DOHH2 (cell line): Measurements from ENCODE around the gene TNK2.

Experiments
- H3F3A ChIP-seq: fragments of 200-600 bp; sonication (generic), shearing (Covaris generic); 2 replicates; pipeline ENCODE4 v1.6.0; 2016; ENCODE audit warnings: antibody characterized with exemption, mild to moderate bottlenecking; ENCODE audit not compliant: control insufficient read depth, insufficient read depth
- H3K27ac ChIP-seq: fragments of 200-600 bp; sonication (generic); 2 replicates; pipeline ENCODE4 v1.5.1; 2014; ENCODE audit warnings: low read depth, mild to moderate bottlenecking, low read length, moderate library complexity
- H3K27me3 ChIP-seq: fragments of 200-600 bp; sonication (generic); 2 replicates; pipeline ENCODE4 v1.6.1; 2014; ENCODE audit warnings: mild to moderate bottlenecking, low read length, mixed read lengths; ENCODE audit not compliant: control insufficient read depth
- H3K36me3 ChIP-seq: fragments of 200-600 bp; sonication (generic); 2 replicates; pipeline ENCODE4 v1.6.1; 2014; ENCODE audit warnings: mild to moderate bottlenecking, low read length, moderate library complexity, mixed read lengths; ENCODE audit not compliant: control insufficient read depth
- H3K4me1 ChIP-seq: fragments of 200-600 bp; sonication (generic); 2 replicates; pipeline ENCODE4 v1.6.1; 2014; ENCODE audit warnings: mild to moderate bottlenecking, low read length, mixed read lengths; ENCODE audit not compliant: control insufficient read depth
- H3K4me2 ChIP-seq: fragments of 200-600 bp; sonication (generic); 2 replicates; pipeline ENCODE4 v1.6.0; 2014; ENCODE audit warnings: mild to moderate bottlenecking, low read length, moderate library complexity
- H3K4me3 ChIP-seq: fragments of 200-600 bp; sonication (generic); 2 replicates; pipeline ENCODE4 v1.5.1; 2014; ENCODE audit warnings: mild to moderate bottlenecking, low read length, mixed read lengths
- H3K79me2 ChIP-seq: fragments of 200-600 bp; sonication (generic); 2 replicates; pipeline ENCODE4 v1.6.1; 2014; ENCODE audit warnings: mild to moderate bottlenecking, low read length, mixed read lengths; ENCODE audit not compliant: control insufficient read depth
- H3K9me2 ChIP-seq: fragments of 200-600 bp; sonication (generic); replicated peaks from 2 replicates; pipeline ENCODE4 v1.6.1; 2014; ENCODE audit warnings: mild to moderate bottlenecking, low read length, mixed read lengths; ENCODE audit not compliant: control insufficient read depth
- H3K9me3 ChIP-seq: fragments of 200-600 bp; sonication (generic); 2 replicates; pipeline ENCODE4 v1.6.1; 2014; ENCODE audit warnings: antibody characterized with exemption, low read length, mixed read lengths; ENCODE audit not compliant: control insufficient read depth, insufficient read depth
- H4K20me1 ChIP-seq: fragments of 200-600 bp; sonication (generic); 2 replicates; pipeline ENCODE4 v1.6.0; 2014; ENCODE audit warnings: low read depth, mild to moderate bottlenecking, antibody characterized with exemption, low read length, moderate library complexity; ENCODE audit not compliant: control insufficient read depth, insufficient read depth
- CTCF ChIP-seq: fragments of 200-600 bp; sonication (generic); IDR thresholded peaks from one replicate; pipeline ENCODE4 v1.5.1; 2014; ENCODE audit warnings: antibody characterized with exemption, mild to moderate bottlenecking, low read depth, low read length; ENCODE audit not compliant: poor library complexity, severe bottlenecking
- EZH2phosphoT487 ChIP-seq: fragments of 200-600 bp; sonication (generic); IDR thresholded peaks from 2 replicates; pipeline ENCODE4 v1.6.1; 2017; ENCODE audit warnings: borderline replicate concordance, mild to moderate bottlenecking, antibody characterized with exemption, low read length, moderate library complexity, mixed read lengths

Gene TNK2

DNA sequence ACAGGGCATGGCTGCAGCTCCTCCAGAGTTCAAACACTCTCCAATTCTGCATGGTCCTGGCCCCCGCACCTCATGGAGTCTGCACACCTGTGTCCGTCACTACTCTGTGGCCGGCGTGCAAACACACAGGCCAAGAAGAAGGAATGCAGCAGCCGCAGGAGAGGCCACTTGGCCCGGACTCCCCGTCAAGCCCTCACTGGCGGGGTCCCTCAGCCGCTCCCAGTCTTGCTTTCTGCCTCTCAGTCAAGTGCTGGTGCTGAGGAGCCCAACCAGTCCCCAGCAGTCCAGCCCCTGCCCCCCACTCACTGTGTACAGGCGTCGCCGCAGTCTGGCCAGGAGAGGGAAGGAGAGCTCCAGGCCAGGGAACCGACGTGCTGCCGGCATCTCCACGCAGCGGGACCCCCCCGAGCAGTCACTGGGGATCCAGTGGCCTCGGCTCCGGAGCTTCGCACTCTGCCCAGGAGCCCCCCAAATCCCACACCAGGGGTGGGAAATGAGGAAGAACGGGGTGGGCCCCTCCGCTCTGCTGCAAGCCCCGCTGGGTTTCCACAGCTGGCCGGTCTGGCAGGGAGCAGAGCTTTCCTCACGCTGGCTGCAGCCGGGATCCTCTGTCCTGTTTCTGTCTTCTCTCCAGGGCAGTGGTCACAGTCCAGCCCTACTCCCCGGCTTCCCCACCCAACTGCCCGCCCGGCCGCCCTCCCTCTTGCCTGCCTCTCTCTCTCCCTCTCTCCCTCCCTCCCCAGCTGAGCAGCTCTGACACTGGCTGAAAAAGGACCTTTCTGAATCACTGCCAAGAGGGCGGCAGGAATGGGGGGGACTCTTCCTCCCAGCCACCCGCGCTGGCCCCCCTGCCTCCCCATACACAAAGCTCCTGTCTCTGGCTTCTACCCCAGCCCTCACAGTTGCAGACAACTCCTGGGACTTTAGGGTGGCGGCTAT, 16.0 kb downstream of the TNK2 start:
- Histone ChIP-seq H3F3A (peaks cover 9% of the 10 kb centered on the region; the same call in 1 of the 2 replicates), H3K4me3 (no peak overlapping the region), H3K36me3 (no peaks in the 10 kb centered on the region), H3K9me2 (no peaks in the 10 kb centered on the region), H4K20me1 (peaks cover 5% of the 10 kb centered on the region), H3K27me3 (no peaks in the 10 kb centered on the region), H3K27ac (no peak overlapping the region), H3K4me1 (peaks cover 27% of the 10 kb centered on the region), H3K79me2 (no peaks in the 10 kb centered on the region), H3K9me3 (no peaks in the 10 kb centered on the region), H3K4me2 (no peak overlapping the region)
- TF ChIP-seq EZH2phosphoT487, result no peak
- TF ChIP-seq CTCF, result no peak

DNA sequence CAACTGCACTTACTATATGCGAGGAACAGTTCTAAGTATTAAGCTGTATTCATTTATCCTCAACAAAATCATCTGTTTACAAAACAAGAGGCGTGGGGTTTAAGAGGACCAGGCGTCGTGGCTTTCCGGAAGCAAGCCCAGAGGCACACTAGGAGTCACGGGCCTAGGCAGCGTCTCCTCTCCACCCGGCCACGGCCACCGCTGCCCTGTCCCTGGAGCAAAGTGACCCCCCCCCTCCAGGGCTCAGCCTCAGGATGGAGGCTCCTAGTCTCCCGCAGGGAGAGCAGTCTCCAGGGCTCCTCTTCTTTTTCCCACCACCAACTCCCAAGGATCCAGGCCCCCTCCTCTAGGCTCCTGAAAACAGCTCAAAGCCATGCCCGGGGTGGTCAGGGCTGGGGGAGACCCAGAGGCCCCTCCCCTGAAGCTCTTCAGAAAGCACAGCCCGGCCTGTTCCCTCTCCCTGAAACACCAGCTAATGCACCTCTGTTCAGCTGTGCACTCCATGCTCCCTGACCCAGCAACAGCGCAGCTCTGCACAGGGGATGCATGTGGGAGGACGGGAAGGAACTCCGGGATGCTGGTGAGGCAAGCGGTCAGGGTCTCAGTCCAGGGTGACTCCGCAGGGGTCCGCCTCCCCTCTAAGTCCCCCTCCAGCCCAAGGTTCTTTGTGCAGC, 16.8 kb downstream of the TNK2 start:
- Histone ChIP-seq H3K4me3 (no peak overlapping the region), H4K20me1 (peaks cover 5% of the 10 kb centered on the region), H3K4me1 (peaks cover 25% of the 10 kb centered on the region), H3K79me2 (no peaks in the 10 kb centered on the region), H3K27me3 (no peaks in the 10 kb centered on the region), H3K36me3 (no peaks in the 10 kb centered on the region), H3K9me3 (no peaks in the 10 kb centered on the region), H3K27ac (no peak overlapping the region), H3K9me2 (no peaks in the 10 kb centered on the region), H3K4me2 (no peak overlapping the region), H3F3A (peaks cover 6% of the 10 kb centered on the region; the same call in 1 of the 2 replicates)
- TF ChIP-seq EZH2phosphoT487 (no peak), CTCF (no peak)

GRCh38 chr3:195889870-195890295, 18.5 kb downstream of the TNK2 start:
- H3K79me2 ChIP-seq, result no peaks in the 10 kb centered on the region
- H4K20me1 ChIP-seq, result peaks cover 5% of the 10 kb centered on the region
- no peak for TF ChIP-seq EZH2phosphoT487
- no peak for TF ChIP-seq CTCF
- H3F3A ChIP-seq, result no peaks in the 10 kb centered on the region
- H3K9me2 ChIP-seq, result no peaks in the 10 kb centered on the region
- no peak overlapping the region for H3K4me3 ChIP-seq
- no peak overlapping the region for H3K4me2 ChIP-seq
- H3K9me3 ChIP-seq, result no peaks in the 10 kb centered on the region
- no peak overlapping the region for H3K27ac ChIP-seq
- H3K4me1 ChIP-seq, result peaks cover 16% of the 10 kb centered on the region
- no peaks in the 10 kb centered on the region for H3K27me3 ChIP-seq
- no peaks in the 10 kb centered on the region for H3K36me3 ChIP-seq
